Fibroblast of lung (primary cell): ENCODE data around the gene ATP2B2. TPM values are rescaled to one million over a fixed set of nuclear protein-coding genes. Genes with fewer than 3 reads are reported as not detected.

Experiments
- DNase-seq, 2 donors: peaks; one replicate each; pipeline versions ENCODE4 v3.0.0 to v3.0.0-alpha.2; 2010; ENCODE audit warnings: low read depth in 2 of 2
- H2AFZ ChIP-seq: 2 replicates; pipeline ENCODE4 v1.5.1; 2012; ENCODE audit warnings: low read length, control low read depth, inconsistent platforms
- H3K27ac ChIP-seq: 2 replicates; pipeline ENCODE4 v1.5.1; 2011; ENCODE audit warnings: low read length, control low read depth; ENCODE audit not compliant: insufficient read depth
- H3K27me3 ChIP-seq: 2 replicates; pipeline ENCODE4 v1.5.1; 2011; ENCODE audit warnings: mild to moderate bottlenecking, low read length; ENCODE audit not compliant: control insufficient read depth, insufficient read depth
- H3K36me3 ChIP-seq: 2 replicates; pipeline ENCODE4 v1.5.1; 2011; ENCODE audit warnings: low read length; ENCODE audit not compliant: control insufficient read depth, insufficient read depth
- H3K4me1 ChIP-seq: 2 replicates; pipeline ENCODE4 v1.5.1; 2011; ENCODE audit warnings: low read length; ENCODE audit not compliant: control insufficient read depth, insufficient read depth; ENCODE audit errors: extremely low read depth
- H3K4me2 ChIP-seq: 2 replicates; pipeline ENCODE4 v1.5.1; 2011; ENCODE audit warnings: low read length, control low read depth; ENCODE audit not compliant: insufficient read depth; ENCODE audit errors: extremely low read depth
- H3K4me3 ChIP-seq, 4 experiments: fragments of 200-600 bp in 1 of 4; sonication (generic) in 1 of 4; replicated peaks in 1 of 4; 2 replicates each; pipeline ENCODE4 v1.5.1; 2011 to 2016; ENCODE audit warnings: low read length in 4 of 4, low read depth in 3 of 4, mild to moderate bottlenecking in 3 of 4, control low read depth in 2 of 4, inconsistent platforms in 1 of 4, mixed read lengths in 1 of 4; ENCODE audit not compliant: insufficient read depth in 1 of 4; ENCODE audit errors: control extremely low read depth in 1 of 4
- H3K79me2 ChIP-seq: 2 replicates; pipeline ENCODE4 v1.5.1; 2012; ENCODE audit warnings: mild to moderate bottlenecking, low read length, inconsistent platforms; ENCODE audit not compliant: control insufficient read depth, insufficient read depth
- H3K9ac ChIP-seq: 2 replicates; pipeline ENCODE4 v1.5.1; 2011; ENCODE audit warnings: mild to moderate bottlenecking, low read length, control low read depth; ENCODE audit not compliant: insufficient read depth
- H3K9me3 ChIP-seq: 2 replicates; pipeline ENCODE4 v1.5.1; 2012; ENCODE audit warnings: low read depth, low read length; ENCODE audit not compliant: control insufficient read depth, insufficient read depth
- H4K20me1 ChIP-seq: 2 replicates; pipeline ENCODE4 v1.5.1; 2011; ENCODE audit warnings: low read length; ENCODE audit not compliant: control insufficient read depth, insufficient read depth; ENCODE audit errors: extremely low read depth
- CTCF ChIP-seq, 2 donors: IDR thresholded peaks in 1 of 2; conservative IDR thresholded peaks in 1 of 2; 1 replicate in 1 of 2; 2 replicates in 1 of 2; pipeline ENCODE4 v1.5.1; 2011 to 2012; ENCODE audit warnings: low read length in 2 of 2, control low read depth in 1 of 2, inconsistent platforms in 1 of 2, low read depth in 1 of 2, mild to moderate bottlenecking in 1 of 2
- EZH2 ChIP-seq: IDR thresholded peaks from 2 replicates; pipeline ENCODE4 v1.5.1; 2012; ENCODE audit warnings: low read length, control low read depth, mild to moderate bottlenecking; ENCODE audit errors: missing control alignments
- polyA plus RNA-seq, 2 donors: library from polyadenylated mRNA; depleted of rRNA in 1 of 2; stranded (reverse) in 1 of 2; unstranded in 1 of 2; fragments of >200 nt; gene quantifications; 2 replicates each; pipeline ENCODE4 v1.2.1, GENCODE V29; 2011 to 2012; ENCODE audit warnings: missing spikeins in 1 of 2
- total RNA-seq: library from RNA; depleted of rRNA; stranded (reverse); fragments of >200 nt; gene quantifications from 2 replicates; pipeline ENCODE4 v1.2.1, GENCODE V29; 2014

ATP2B2 gene
- total and polyA plus RNA-seq, 2 donors (not counting 1 experiment from before 2014, with no cell fraction given) = not detected

- no peak overlapping the region for H3K4me3 ChIP-seq
- no peaks in the 10 kb centered on the region for H3K9me3 ChIP-seq
- H3K4me2 ChIP-seq = no peak overlapping the region
- no peak overlapping the region for H3K9ac ChIP-seq
- H3K79me2 ChIP-seq = no peaks in the 10 kb centered on the region
- no peak for DNase-seq
- no peaks in the 10 kb centered on the region for H3K36me3 ChIP-seq
- H2AFZ ChIP-seq = no peak overlapping the region
- TF ChIP-seq CTCF (conservative IDR thresholded peaks at IDR 0.05 in 1 of 2, IDR thresholded peaks at IDR 0.05 in 1 of 2; ENCODE audit: low read depth in 1 of 2, low read length in 2 of 2) = no peak
- TF ChIP-seq EZH2 = no peak
- H3K27ac ChIP-seq = no peak overlapping the region
- H3K4me1 ChIP-seq = no peaks in the 10 kb centered on the region
- H4K20me1 ChIP-seq = no peaks in the 10 kb centered on the region
- no peaks in the 10 kb centered on the region for H3K27me3 ChIP-seq
Measured at GRCh38 chr3:10404876-10405275, 100.5 kb downstream of the ATP2B2 start.

DNA sequence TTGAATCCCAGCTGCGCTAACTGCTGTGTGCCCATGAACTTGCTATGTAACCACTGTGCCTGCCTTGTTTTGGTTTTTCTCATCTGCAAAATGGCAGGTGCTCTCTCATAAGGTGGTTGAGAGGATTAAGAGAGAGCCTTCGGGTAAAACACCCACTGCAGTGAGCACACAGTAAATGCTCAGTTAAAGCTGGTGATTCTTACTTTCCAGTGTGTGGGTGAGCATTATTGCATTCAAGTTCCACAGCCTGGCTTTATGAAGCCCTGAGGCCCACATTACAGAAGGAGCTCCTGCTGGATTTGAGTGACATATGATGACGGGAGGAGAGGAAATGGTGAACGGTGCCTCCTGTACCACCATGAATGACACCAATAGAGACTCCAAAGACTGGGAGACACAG, 101.0 kb downstream of the ATP2B2 start:
- H2AFZ ChIP-seq = no peak overlapping the region
- H3K9ac ChIP-seq = no peak overlapping the region
- H3K9me3 ChIP-seq = no peaks in the 10 kb centered on the region
- no peak for DNase-seq
- H3K4me3 ChIP-seq = no peak overlapping the region
- no peaks in the 10 kb centered on the region for H3K79me2 ChIP-seq
- H3K27ac ChIP-seq = no peak overlapping the region
- no peaks in the 10 kb centered on the region for H4K20me1 ChIP-seq
- H3K4me1 ChIP-seq = no peaks in the 10 kb centered on the region
- no peak overlapping the region for H3K4me2 ChIP-seq
- H3K36me3 ChIP-seq = no peaks in the 10 kb centered on the region
- no peaks in the 10 kb centered on the region for H3K27me3 ChIP-seq
- TF ChIP-seq CTCF (conservative IDR thresholded peaks at IDR 0.05 in 1 of 2, IDR thresholded peaks at IDR 0.05 in 1 of 2; ENCODE audit: low read depth in 1 of 2, low read length in 2 of 2) = no peak
- no peak for TF ChIP-seq EZH2

DNA sequence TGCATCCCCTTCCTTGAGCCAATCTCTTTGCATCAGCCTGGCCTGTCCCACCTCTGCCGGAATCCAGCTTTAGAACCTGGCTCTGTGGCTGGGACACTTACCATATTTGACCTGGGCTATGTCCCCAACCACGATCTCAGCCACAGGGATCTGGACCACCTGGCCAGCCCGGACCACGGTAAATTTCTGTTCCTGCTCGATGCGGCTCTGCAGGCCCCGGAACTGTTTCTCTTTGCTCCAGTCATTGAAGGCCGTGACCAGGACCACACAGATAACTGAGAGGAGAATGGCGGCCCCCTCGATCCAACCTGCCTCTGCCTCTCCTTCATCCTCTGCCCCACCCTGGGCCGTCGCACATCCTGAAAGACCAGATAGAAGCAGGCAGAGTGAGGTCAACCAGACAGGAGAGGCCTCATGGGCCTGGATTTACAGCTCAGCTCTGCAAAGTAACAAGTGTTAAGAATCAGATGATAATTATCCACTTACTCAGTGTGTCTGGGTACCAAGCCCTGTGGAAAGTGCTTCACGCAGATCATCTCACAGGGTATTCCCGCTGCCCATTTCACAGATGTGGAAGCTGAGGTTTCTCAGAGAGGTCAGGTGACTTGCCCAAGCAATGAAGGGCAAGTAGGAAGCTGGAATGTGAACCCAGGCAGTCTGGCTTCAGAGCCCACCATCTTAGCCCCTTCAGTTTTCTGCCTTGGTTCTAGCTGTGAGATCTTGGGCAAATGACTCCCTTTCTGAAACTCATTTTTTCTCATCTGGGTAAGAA, 103.2 kb downstream of the ATP2B2 start:
- H3K4me1 ChIP-seq = no peaks in the 10 kb centered on the region
- H3K4me3 ChIP-seq = no peak overlapping the region
- no peak overlapping the region for H3K4me2 ChIP-seq
- no peaks in the 10 kb centered on the region for H3K36me3 ChIP-seq
- no peaks in the 10 kb centered on the region for H4K20me1 ChIP-seq
- no peak overlapping the region for H3K27ac ChIP-seq
- DNase-seq = no peak
- no peak for TF ChIP-seq CTCF (conservative IDR thresholded peaks at IDR 0.05 in 1 of 2, IDR thresholded peaks at IDR 0.05 in 1 of 2; ENCODE audit: low read depth in 1 of 2, low read length in 2 of 2)
- TF ChIP-seq EZH2 = no peak
- no peaks in the 10 kb centered on the region for H3K9me3 ChIP-seq
- H3K9ac ChIP-seq = no peak overlapping the region
- no peaks in the 10 kb centered on the region for H3K79me2 ChIP-seq
- no peaks in the 10 kb centered on the region for H3K27me3 ChIP-seq
- H2AFZ ChIP-seq = no peak overlapping the region
